ENCODE results near the gene CKAP4.
"Not testable (repeated sequence)": the region's sequence is repeated elsewhere in the genome, so short reads cannot be mapped to it uniquely, and the experiment has no call there.

The CKAP4 gene

GRCh38 chr12:106289196-106289681, 41.4 kb upstream of the CKAP4 start:
- Histone ChIP-seq H3K4me3 (ENCODE audit: low read depth, low read length) (no peak overlapping the region), H3K36me3 (no peaks in the 10 kb centered on the region), H3K4me1 (no peaks in the 10 kb centered on the region), H3K9me3 (no peaks in the 10 kb centered on the region), H3K27me3 (peaks cover 13% of the 10 kb centered on the region)
- no peak for DNase-seq
- TF ChIP-seq CTCF (IDR thresholded peaks at IDR 0.05; ENCODE audit: low read depth, low read length): no peak

GRCh38 chr12:106288494-106289195, 40.8 kb upstream of the CKAP4 start:
- no peak for TF ChIP-seq CTCF (IDR thresholded peaks at IDR 0.05; ENCODE audit: low read depth, low read length)
- H3K4me1 ChIP-seq: no peaks in the 10 kb centered on the region
- H3K4me3 ChIP-seq (ENCODE audit: low read depth, low read length): no peak overlapping the region
- DNase-seq: no peak
- H3K9me3 ChIP-seq: no peaks in the 10 kb centered on the region
- H3K27me3 ChIP-seq: peaks cover 9% of the 10 kb centered on the region
- H3K36me3 ChIP-seq: no peaks in the 10 kb centered on the region

GRCh38 chr12:106288101-106288493, 40.3 kb upstream of the CKAP4 start:
- Histone ChIP-seq H3K27me3 (peaks cover 7% of the 10 kb centered on the region), H3K4me3 (ENCODE audit: low read depth, low read length) (no peak overlapping the region), H3K4me1 (no peaks in the 10 kb centered on the region), H3K36me3 (no peaks in the 10 kb centered on the region), H3K9me3 (no peaks in the 10 kb centered on the region)
- no peak for DNase-seq
- no peak for TF ChIP-seq CTCF (IDR thresholded peaks at IDR 0.05; ENCODE audit: low read depth, low read length)

GRCh38 chr12:106287364-106287763, 39.5 kb upstream of the CKAP4 start:
- no peak for TF ChIP-seq CTCF (IDR thresholded peaks at IDR 0.05; ENCODE audit: low read depth, low read length)
- Histone ChIP-seq H3K9me3 (no peaks in the 10 kb centered on the region), H3K36me3 (no peaks in the 10 kb centered on the region), H3K4me1 (no peaks in the 10 kb centered on the region), H3K4me3 (ENCODE audit: low read depth, low read length) (no peak overlapping the region), H3K27me3 (peaks cover 7% of the 10 kb centered on the region)
- DNase-seq: no peak

- not testable (repeated sequence) for H3K9me3 ChIP-seq; DNase-seq; H3K36me3 ChIP-seq; H3K27me3 ChIP-seq; H3K4me3 ChIP-seq (ENCODE audit: low read depth, low read length); H3K4me1 ChIP-seq
These were observed 38.8 kb upstream of the CKAP4 start for GRCh38 chr12:106286576-106287162.

- Histone ChIP-seq H3K4me3 (ENCODE audit: low read depth, low read length) (no peak overlapping the region), H3K9me3 (no peaks in the 10 kb centered on the region), H3K27me3 (peaks cover 7% of the 10 kb centered on the region), H3K4me1 (no peaks in the 10 kb centered on the region), H3K36me3 (no peaks in the 10 kb centered on the region)
- TF ChIP-seq CTCF (IDR thresholded peaks at IDR 0.05; ENCODE audit: low read depth, low read length): no peak
- DNase-seq: no peak
These were observed 38.2 kb upstream of the CKAP4 start for GRCh38 chr12:106285982-106286381.

All from BE2C (cell line).